GM19395 (cell line): ENCODE measurements around the gene CNTN3.

ENCODE experiments used
- ATAC-seq: cut with Tn5 transposase; IDR thresholded peaks from one replicate; pipeline ENCODE4 v1.9.1; 2021; ENCODE audit warnings: mild to moderate bottlenecking, moderate library complexity; ENCODE audit not compliant: unreplicated experiment

CNTN3 gene

GRCh38 chr3:74614107-74614967 is at the start of gene CNTN3:
CNTN3 (minus strand) TSS chr3:74614659; CDS start chr3:74521112, 93,547 bp downstream.
- ATAC-seq: no peak

GRCh38 chr3:74663178-74663577 is 48.7 kb upstream of the CNTN3 start:
- ATAC-seq: no peak

DNA sequence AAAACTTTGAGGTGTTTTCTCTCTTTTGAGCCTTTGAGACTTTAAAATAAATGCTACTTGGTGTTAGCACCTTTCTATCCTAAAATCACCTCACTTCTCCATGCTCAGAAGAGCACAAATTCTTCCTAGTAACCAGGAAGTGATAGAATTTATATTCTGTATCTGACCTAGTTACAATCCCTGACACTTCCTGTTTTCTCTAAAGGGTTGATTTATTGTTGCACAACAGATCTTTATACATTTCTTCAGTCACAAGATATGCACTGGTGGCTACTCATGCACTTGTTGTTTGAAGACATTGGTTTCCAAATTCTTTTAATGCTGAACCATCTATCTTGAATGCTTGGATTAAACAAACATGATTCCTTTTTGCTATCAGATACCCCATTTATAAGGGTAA is 47.2 kb upstream of the CNTN3 start:
- ATAC-seq: no peak

DNA sequence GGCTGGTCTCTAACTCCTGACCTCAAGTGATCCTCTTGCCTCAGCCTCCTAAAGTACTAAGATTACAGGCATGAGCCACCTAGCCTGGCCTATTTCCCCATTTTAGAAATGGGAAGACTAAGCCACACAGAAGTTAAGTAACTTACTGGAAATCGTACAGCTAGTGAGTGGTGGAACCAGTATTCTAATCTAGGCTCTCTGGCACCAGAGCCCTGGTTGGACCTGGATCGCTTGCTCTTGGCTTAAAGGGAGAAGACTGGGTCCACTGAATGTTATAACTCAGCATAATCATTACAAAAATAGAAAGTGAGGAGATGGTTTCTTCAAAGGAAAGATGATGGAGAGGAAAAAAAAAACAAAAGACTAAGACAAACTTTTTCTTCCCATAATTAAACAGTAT is 37.4 kb upstream of the CNTN3 start:
- ATAC-seq: no peak

- no peak for ATAC-seq
These were observed 36.8 kb upstream of the CNTN3 start for GRCh38 chr3:74651292-74651691.

DNA sequence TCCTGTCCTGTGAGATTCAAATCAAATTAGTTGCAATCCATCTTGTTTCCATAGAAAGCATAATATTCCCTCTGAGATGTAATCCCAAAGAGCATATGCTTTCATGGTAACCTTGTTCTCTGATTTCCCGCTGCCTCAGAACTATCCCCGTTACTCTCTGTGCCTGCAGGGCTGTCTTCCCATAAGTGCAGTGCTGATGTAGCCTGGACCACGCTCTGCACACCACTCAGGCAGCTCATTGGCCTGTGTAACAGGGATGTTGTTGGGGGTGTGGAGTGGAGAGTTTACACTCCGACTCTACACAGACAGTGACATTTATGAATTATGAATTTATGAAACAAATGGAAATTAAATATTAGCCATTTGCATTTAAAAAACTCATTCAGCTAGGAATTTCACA is 33.6 kb upstream of the CNTN3 start:
- no peak for ATAC-seq

DNA sequence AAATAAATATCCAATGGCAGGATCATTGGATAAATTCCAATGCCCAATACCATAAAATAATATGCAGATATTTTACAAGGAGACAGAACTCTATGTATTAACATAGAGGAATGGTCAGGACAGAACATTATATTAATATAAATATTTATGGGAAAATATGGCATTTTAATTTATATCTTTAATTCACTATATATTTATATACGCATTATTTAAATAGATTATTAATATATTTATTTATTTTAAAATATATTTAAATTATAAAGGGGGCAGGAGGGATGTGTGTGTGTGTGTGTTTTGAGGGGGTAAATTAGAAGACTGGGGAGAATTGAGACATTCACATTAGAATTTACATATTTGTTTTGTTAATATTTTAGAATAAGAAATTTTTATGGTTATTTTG is 31.6 kb upstream of the CNTN3 start:
- ATAC-seq: no peak

DNA sequence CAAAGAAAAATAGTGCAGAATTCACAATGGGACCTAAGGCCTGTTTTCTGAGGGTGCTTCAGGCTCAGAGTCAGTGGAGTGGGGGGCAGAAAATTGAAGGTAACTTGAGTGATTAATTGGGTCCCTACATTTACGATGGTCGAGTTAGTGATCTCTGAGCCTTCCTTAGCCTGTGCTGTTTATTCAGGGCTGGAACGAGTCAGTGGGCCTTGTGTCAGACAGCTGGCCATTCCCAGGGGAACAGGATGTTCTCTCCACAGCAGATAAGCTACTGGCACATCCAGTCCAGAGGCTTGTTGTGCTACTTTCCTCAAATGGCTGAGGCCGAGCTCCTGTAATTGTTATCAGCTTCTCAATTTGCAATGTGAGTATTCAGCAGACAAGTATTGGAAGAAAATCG is 29.2 kb upstream of the CNTN3 start:
- no peak for ATAC-seq

DNA sequence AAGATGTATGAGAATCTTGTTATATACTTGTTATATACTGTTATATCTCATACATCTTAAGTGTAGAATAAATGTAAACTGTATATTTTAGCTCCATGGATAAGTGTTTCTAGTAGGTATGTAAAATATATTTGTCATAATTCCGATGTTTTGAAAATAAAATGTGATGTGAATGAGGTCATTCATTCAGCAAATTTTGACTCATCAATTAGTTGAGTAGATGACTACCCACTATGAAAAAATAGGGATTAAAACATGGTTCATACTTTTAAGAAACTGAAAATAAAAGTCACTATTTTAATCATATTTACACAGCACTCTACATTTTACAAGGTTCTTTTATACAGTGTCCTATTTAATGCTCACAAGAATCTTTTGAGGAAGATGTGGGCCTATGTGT is 28.4 kb upstream of the CNTN3 start:
- no peak for ATAC-seq

- ATAC-seq: no peak
These were observed 25.8 kb upstream of the CNTN3 start for GRCh38 chr3:74640211-74640610.

DNA sequence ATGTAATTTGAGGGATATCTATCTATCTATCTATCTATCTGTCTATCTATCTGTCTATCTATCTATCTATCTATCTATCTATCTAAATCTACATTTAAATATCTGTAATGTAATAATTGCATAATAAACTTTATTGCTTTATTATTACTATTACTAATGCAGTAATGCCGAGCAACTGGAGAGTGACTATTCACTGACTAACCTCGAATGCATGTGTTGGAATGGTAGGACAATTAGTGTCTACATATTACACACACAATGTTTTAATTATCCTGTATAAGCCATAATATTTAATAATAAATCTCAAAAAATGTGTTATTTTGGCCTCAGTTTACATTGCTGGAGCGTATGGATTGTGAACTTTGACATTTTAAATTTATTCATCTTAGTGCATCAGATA is 25.2 kb upstream of the CNTN3 start:
- no peak for ATAC-seq

GRCh38 chr3:74636981-74637380 is 22.5 kb upstream of the CNTN3 start:
- ATAC-seq: no peak

DNA sequence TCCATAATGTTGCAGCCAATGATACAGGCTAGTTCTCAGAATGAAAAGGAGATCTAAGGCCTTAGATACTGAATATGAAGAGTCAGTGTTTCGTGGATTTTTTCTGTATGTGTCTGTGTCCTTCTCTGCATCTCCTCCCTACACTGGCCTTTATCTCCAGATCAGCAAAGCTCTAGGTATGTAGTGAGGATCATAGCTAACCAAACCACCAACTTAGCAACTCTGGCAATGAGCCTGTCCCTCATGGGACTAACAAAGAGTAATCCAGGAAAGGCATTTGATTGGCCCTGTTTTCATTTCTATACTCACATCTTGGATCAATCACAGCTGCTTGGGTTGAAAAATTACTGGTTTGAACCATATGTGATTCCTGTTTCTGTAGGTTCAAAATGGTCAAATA is 18.6 kb upstream of the CNTN3 start:
- no peak for ATAC-seq

DNA sequence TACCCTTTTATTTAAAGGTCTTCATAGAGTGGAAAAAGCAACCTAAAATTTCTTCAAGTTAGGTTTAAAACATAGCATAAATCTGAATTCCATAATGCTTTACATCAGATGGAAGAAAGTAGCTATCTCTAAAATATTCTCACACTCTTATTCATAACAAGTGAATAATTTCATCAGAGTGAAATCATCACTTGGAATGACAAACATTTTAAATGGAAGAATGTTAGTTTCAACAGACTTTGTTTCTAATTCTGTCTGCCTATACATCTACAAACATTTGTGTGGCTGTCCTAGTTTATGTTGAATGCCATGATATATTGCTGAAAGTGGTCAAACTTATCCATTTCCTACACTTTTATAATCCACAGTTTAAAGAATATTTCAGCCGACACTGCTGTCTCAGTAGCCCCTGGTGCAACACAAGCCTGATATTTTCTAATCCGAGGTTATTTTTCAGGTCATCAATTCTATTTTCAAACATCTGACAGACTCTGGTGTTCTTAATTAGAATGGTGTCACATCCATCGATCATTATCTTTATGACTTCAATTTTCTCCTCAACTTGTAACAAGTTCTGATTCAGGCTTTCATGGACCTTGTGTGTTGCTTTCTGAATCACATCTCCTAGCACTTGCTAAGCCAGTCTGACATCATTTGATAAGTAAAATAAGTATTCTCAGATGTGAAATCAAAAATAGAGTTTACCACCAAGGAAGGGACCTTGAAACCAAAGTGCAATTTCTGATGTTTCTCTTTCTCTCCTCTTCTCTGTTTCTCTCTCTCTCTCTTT is 17.1 kb upstream of the CNTN3 start:
- no peak for ATAC-seq

GRCh38 chr3:74630602-74631001 is 16.1 kb upstream of the CNTN3 start:
- ATAC-seq: no peak

DNA sequence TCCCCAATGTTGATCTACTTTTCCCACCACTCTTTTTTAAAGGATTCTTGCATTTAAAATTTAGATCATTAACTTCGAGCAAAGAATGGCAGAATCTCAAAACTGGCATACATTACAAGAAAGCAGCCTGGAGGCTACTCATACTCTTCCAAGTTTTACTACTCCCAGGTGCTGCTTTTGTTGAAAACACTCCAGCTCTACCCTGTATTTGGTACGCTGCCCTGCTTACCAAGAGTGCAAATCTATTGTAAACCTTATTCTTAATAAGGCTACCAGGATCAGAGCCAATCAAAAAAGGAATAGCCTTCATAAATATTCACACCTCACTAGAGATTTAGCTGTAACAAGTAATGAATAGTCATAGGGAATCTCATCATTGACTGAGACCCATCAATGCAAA is 11.6 kb upstream of the CNTN3 start:
- no peak for ATAC-seq

- no peak for ATAC-seq
These were observed 9.8 kb upstream of the CNTN3 start for GRCh38 chr3:74624301-74624700.

DNA sequence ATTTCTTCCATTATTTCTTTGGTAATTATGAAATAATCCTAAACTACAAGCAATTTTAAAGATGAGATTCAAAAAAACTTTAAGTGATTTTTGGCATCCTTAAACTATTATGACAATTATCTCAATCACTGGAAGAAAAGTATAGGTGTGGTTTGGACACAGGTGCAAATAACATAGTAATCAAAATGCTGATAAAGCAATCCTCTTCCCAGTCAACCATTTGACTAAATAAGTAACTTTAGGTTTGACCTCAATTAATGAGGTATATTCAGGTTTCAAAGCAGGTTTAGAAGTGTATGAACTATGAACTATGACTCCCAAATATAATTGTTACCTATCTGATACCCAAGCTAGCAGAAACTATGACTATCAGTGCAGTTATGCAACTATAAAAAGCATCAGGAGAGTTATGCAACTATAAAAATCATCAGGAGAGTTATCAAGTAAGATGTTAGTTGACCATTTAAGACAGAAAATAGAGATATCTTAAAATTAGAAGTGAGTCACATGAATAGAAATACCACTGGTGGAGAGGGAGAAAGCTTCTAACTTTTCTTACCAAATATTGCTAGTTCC is 8.9 kb upstream of the CNTN3 start:
- ATAC-seq: no peak

- no peak for ATAC-seq
These were observed 7.1 kb upstream of the CNTN3 start for GRCh38 chr3:74621581-74621980.

- ATAC-seq: no peak
These were observed 3.3 kb upstream of the CNTN3 start for GRCh38 chr3:74617776-74618175.

DNA sequence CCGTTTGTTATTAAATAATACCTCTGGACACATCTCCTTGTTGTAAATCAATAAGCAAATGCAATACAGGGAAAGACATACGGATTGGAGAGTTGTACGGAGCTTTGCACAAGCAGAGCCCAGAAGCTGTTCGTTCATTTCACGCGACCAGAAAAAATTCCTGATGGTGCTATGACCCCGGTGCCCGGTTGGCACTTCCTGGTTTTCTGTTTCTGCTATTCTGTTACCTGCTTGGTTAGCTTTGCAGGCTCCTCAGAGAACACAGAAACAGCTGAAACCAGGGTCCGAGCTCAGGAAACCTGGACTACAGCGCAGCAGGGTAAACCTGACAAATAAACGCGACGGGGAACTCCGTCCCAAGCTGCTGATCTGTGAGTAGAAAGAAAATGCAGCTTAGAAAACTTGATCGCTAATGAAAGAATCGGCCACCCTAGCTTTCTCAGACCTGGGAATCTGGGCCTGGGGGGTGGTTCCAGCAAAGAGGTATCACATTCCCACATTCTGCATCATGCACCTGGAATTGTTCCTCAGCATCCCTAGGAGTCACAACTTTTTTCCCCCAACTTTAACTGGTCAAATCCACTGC is 845 bp downstream of the CNTN3 start:
- no peak for ATAC-seq

- no peak for ATAC-seq
These were observed 1.4 kb downstream of the CNTN3 start for GRCh38 chr3:74613060-74613459.
